ENCODE measurements around the gene NDST3.

NDST3 gene

GRCh38 chr4:118034053-118034785 lies at the start of gene NDST3:
Gene NDST3 (plus strand): TSS chr4:118034486. CDS start chr4:118053911, 19,425 bp downstream.
- TF ChIP-seq GATA3 (IDR thresholded peaks at IDR 0.05; ENCODE audit: low read depth, low read length) (no peak), GATA2 (IDR thresholded peaks at IDR 0.05; ENCODE audit: low read depth, low read length) (no peak)

- TF ChIP-seq GATA2 (IDR thresholded peaks at IDR 0.05; ENCODE audit: low read depth, low read length), result no peak
- no peak for TF ChIP-seq GATA3 (IDR thresholded peaks at IDR 0.05; ENCODE audit: low read depth, low read length)
Measured at GRCh38 chr4:117986321-117986720, 48.0 kb upstream of the NDST3 start.

- no peak for TF ChIP-seq GATA3 (IDR thresholded peaks at IDR 0.05; ENCODE audit: low read depth, low read length)
- no peak for TF ChIP-seq GATA2 (IDR thresholded peaks at IDR 0.05; ENCODE audit: low read depth, low read length)
Measured at GRCh38 chr4:117987464-117987863, 46.8 kb upstream of the NDST3 start.

- TF ChIP-seq GATA3 (IDR thresholded peaks at IDR 0.05; ENCODE audit: low read depth, low read length) (no peak), GATA2 (IDR thresholded peaks at IDR 0.05; ENCODE audit: low read depth, low read length) (no peak)
Measured at GRCh38 chr4:117996891-117997290, 37.4 kb upstream of the NDST3 start.

GRCh38 chr4:118004088-118004487 lies 30.2 kb upstream of the NDST3 start:
- TF ChIP-seq GATA2 (IDR thresholded peaks at IDR 0.05; ENCODE audit: low read depth, low read length) (no peak), GATA3 (IDR thresholded peaks at IDR 0.05; ENCODE audit: low read depth, low read length) (no peak)

GRCh38 chr4:118005883-118006282 lies 28.4 kb upstream of the NDST3 start:
- TF ChIP-seq GATA2 (IDR thresholded peaks at IDR 0.05; ENCODE audit: low read depth, low read length) (no peak), GATA3 (IDR thresholded peaks at IDR 0.05; ENCODE audit: low read depth, low read length) (no peak)

- TF ChIP-seq GATA2 (IDR thresholded peaks at IDR 0.05; ENCODE audit: low read depth, low read length) (no peak), GATA3 (IDR thresholded peaks at IDR 0.05; ENCODE audit: low read depth, low read length) (no peak)
Measured at GRCh38 chr4:118012142-118012541, 22.1 kb upstream of the NDST3 start.

- TF ChIP-seq GATA2 (IDR thresholded peaks at IDR 0.05; ENCODE audit: low read depth, low read length) (no peak), GATA3 (IDR thresholded peaks at IDR 0.05; ENCODE audit: low read depth, low read length) (no peak)
Measured at GRCh38 chr4:118014831-118015230, 19.5 kb upstream of the NDST3 start.

GRCh38 chr4:118018381-118019145 lies 15.7 kb upstream of the NDST3 start:
- no peak for TF ChIP-seq GATA2 (IDR thresholded peaks at IDR 0.05; ENCODE audit: low read depth, low read length)

GRCh38 chr4:118026806-118027205 lies 7.5 kb upstream of the NDST3 start:
- TF ChIP-seq GATA2 (IDR thresholded peaks at IDR 0.05; ENCODE audit: low read depth, low read length), result no peak

- no peak for TF ChIP-seq GATA3 (IDR thresholded peaks at IDR 0.05; ENCODE audit: low read depth, low read length)
- TF ChIP-seq GATA2 (IDR thresholded peaks at IDR 0.05; ENCODE audit: low read depth, low read length), result no peak
Measured at GRCh38 chr4:118029224-118029623, 5.1 kb upstream of the NDST3 start.

GRCh38 chr4:118032691-118033090 lies 1.6 kb upstream of the NDST3 start:
- no peak for TF ChIP-seq GATA3 (IDR thresholded peaks at IDR 0.05; ENCODE audit: low read depth, low read length)

- no peak for TF ChIP-seq GATA2 (IDR thresholded peaks at IDR 0.05; ENCODE audit: low read depth, low read length)
- no peak for TF ChIP-seq GATA3 (IDR thresholded peaks at IDR 0.05; ENCODE audit: low read depth, low read length)
Measured at GRCh38 chr4:118033148-118034052, 886 bp upstream of the NDST3 start.

GRCh38 chr4:118035309-118035708 lies 1.0 kb downstream of the NDST3 start:
- TF ChIP-seq GATA2 (IDR thresholded peaks at IDR 0.05; ENCODE audit: low read depth, low read length) (no peak), GATA3 (IDR thresholded peaks at IDR 0.05; ENCODE audit: low read depth, low read length) (no peak)
